ENCODE results near the gene PNPLA7.

GRCh38 chr9:137458194-137459151 lies 91.7 kb downstream of the PNPLA7 start:
- TF ChIP-seq, protein P1, sequence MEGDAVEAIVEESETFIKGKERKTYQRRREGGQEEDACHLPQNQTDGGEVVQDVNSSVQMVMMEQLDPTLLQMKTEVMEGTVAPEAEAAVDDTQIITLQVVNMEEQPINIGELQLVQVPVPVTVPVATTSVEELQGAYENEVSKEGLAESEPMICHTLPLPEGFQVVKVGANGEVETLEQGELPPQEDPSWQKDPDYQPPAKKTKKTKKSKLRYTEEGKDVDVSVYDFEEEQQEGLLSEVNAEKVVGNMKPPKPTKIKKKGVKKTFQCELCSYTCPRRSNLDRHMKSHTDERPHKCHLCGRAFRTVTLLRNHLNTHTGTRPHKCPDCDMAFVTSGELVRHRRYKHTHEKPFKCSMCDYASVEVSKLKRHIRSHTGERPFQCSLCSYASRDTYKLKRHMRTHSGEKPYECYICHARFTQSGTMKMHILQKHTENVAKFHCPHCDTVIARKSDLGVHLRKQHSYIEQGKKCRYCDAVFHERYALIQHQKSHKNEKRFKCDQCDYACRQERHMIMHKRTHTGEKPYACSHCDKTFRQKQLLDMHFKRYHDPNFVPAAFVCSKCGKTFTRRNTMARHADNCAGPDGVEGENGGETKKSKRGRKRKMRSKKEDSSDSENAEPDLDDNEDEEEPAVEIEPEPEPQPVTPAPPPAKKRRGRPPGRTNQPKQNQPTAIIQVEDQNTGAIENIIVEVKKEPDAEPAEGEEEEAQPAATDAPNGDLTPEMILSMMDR (conservative IDR thresholded peaks at IDR 0.05; ENCODE audit: low read depth, low read length): no peak
- TF ChIP-seq EZH2 (IDR thresholded peaks at IDR 0.05; ENCODE audit: borderline replicate concordance, low read depth, low read length, poor library complexity, severe bottlenecking): no peak
